ENCODE measurements around the gene MGAT4D. TPM values are rescaled to one million over a fixed set of nuclear protein-coding genes. Genes with fewer than 3 reads are reported as not detected.
"Not testable (repeated sequence)": the region's sequence is repeated elsewhere in the genome, so short reads cannot be mapped to it uniquely, and the experiment has no call there.

MGAT4D gene
- total RNA-seq, 1 experiment from 2014 or later, result not detected

DNA sequence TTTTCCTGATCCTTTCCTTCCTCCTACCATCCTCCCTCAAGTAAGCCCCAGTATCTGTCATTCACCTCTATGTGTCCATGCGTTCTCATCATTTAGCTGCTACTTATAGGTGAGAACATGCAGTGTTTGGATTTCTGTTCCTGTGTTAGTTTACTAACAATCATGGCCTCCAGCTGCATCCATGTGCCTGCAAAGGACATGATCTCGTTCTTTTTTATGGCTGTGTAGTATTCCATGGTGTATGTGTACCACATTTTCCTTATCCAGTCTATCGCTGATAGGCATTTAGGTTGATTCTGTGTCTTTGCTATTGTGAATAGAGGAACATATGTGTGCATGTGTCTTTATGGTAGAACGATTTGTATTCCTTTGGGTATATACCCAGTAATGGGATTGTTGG, 53.7 kb downstream of the MGAT4D start:
- DNase-seq (ENCODE audit: low read depth, low spot score); POLR2A ChIA-PET; H3K9ac ChIP-seq (ENCODE audit: low read length); intact Hi-C loops (cut with micrococcal nuclease); H3K79me2 ChIP-seq (ENCODE audit: insufficient read depth, low read length); H3K27ac ChIP-seq (ENCODE audit: low read depth, low read length); H3K36me3 ChIP-seq (ENCODE audit: control insufficient read depth in 1 of 2, insufficient read depth in 2 of 2, low read length in 2 of 2); H3K4me3 ChIP-seq (replicated peaks in 1 of 2; ENCODE audit: low read depth in 1 of 2, low read length in 2 of 2); RAD21 ChIA-PET (ENCODE audit: low non-redundant PET in 1 of 2, low total read pairs in 2 of 2, uncharacterized antibody in 2 of 2, unreplicated experiment in 2 of 2); ATAC-seq; H3K4me1 ChIP-seq (ENCODE audit: control insufficient read depth in 1 of 2, insufficient read depth in 2 of 2, low read length in 2 of 2); H3K4me2 ChIP-seq (ENCODE audit: low read length); H3K9me2 ChIP-seq (ENCODE audit: insufficient read depth); H4K20me1 ChIP-seq (ENCODE audit: insufficient read depth); CTCF ChIA-PET; H2AFZ ChIP-seq (ENCODE audit: low read depth, low read length, poor library complexity, severe bottlenecking); BruUV-seq (replicated peaks); H3K27me3 ChIP-seq (ENCODE audit: insufficient read depth, low read length); H3K9me3 ChIP-seq (ENCODE audit: control insufficient read depth in 1 of 2, insufficient read depth in 1 of 2, low read depth in 1 of 2, low read length in 2 of 2): not testable (repeated sequence)

DNA sequence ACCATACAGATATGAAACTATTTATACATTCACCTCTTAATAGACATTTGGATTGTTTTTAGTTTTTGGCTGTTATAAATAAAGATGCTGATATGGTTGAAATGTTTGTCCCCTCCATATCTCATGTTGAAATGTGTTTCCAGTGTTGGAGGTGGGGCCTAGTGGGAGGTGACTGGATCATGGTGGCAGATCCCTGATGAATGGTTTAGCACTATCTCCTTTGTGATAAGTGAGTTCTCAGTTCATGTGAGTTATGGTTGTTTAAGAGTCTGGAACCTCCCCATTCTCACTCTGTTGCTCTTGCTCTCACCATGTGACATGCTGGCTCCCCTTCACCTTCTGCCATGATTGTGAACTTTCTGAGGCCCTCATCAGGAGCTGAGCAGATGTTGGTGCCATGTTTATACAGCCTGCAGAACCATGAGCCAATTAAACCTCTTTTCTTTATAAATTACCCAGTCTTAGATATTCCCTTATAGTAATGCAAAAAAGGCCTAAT, 58.4 kb downstream of the MGAT4D start:
- Histone ChIP-seq H3K4me1 (ENCODE audit: control insufficient read depth in 1 of 2, insufficient read depth in 2 of 2, low read length in 2 of 2) (no peaks in the 10 kb centered on the region), H3K9me3 (ENCODE audit: control insufficient read depth in 1 of 2, insufficient read depth in 1 of 2, low read depth in 1 of 2, low read length in 2 of 2) (no peaks in the 10 kb centered on the region), H3K9me2 (ENCODE audit: insufficient read depth) (0 out of 2 replicates have a peak, but pooled peaks cover 3% of the 10 kb centered on the region), H3K27ac (ENCODE audit: low read depth, low read length) (no peak overlapping the region), H3K79me2 (ENCODE audit: insufficient read depth, low read length) (no peaks in the 10 kb centered on the region), H4K20me1 (ENCODE audit: insufficient read depth) (no peaks in the 10 kb centered on the region), H3K9ac (ENCODE audit: low read length) (no peak overlapping the region), H3K27me3 (ENCODE audit: insufficient read depth, low read length) (no peaks in the 10 kb centered on the region), H3K36me3 (ENCODE audit: control insufficient read depth in 1 of 2, insufficient read depth in 2 of 2, low read length in 2 of 2) (no peaks in the 10 kb centered on the region), H3K4me2 (ENCODE audit: low read length) (no peak overlapping the region), H3K4me3 (replicated peaks in 1 of 2; ENCODE audit: low read depth in 1 of 2, low read length in 2 of 2) (no peak overlapping the region), H2AFZ (ENCODE audit: low read depth, low read length, poor library complexity, severe bottlenecking) (no peak overlapping the region)
- intact Hi-C loops (cut with micrococcal nuclease), result no loop called here
- POLR2A ChIA-PET, result no interaction called here
- CTCF ChIA-PET, result no interaction called here
- no peak for DNase-seq (ENCODE audit: low read depth, low spot score)
- TF ChIP-seq RAD21 (IDR thresholded peaks at IDR 0.05; ENCODE audit: low read depth), result no peak
- TF ChIP-seq FOSL1 (IDR thresholded peaks at IDR 0.05; ENCODE audit: low read depth), result no peak
- TF ChIP-seq YY1 (IDR thresholded peaks at IDR 0.05; ENCODE audit: extremely low read depth, insufficient replicate concordance, low read depth, low read length), result no peak
- TF ChIP-seq POLR2AphosphoS5 (IDR thresholded peaks at IDR 0.05; ENCODE audit: low read depth, low read length), result no peak
- no peak for TF ChIP-seq SIN3A (IDR thresholded peaks at IDR 0.05; ENCODE audit: low read depth)
- TF ChIP-seq JUND (IDR thresholded peaks at IDR 0.05), result no peak
- TF ChIP-seq POLR2A (IDR thresholded peaks at IDR 0.05; ENCODE audit: borderline replicate concordance, extremely low read depth, insufficient read depth, insufficient read length), result no peak
- TF ChIP-seq SP1 (IDR thresholded peaks at IDR 0.05; ENCODE audit: low read depth), result no peak
- TF ChIP-seq EZH2phosphoT487 (IDR thresholded peaks at IDR 0.05; ENCODE audit: borderline replicate concordance), result no peak
- TF ChIP-seq ZFX (IDR thresholded peaks at IDR 0.05), result no peak
- TF ChIP-seq TCF7L2 (IDR thresholded peaks at IDR 0.05; ENCODE audit: borderline replicate concordance, extremely low read depth, insufficient read depth, insufficient read length), result no peak
- TF ChIP-seq CEBPB (IDR thresholded peaks at IDR 0.05; ENCODE audit: low read depth), result no peak
- TF ChIP-seq ELF1 (IDR thresholded peaks at IDR 0.05; ENCODE audit: borderline replicate concordance, low read depth), result no peak
- TF ChIP-seq, protein P1, sequence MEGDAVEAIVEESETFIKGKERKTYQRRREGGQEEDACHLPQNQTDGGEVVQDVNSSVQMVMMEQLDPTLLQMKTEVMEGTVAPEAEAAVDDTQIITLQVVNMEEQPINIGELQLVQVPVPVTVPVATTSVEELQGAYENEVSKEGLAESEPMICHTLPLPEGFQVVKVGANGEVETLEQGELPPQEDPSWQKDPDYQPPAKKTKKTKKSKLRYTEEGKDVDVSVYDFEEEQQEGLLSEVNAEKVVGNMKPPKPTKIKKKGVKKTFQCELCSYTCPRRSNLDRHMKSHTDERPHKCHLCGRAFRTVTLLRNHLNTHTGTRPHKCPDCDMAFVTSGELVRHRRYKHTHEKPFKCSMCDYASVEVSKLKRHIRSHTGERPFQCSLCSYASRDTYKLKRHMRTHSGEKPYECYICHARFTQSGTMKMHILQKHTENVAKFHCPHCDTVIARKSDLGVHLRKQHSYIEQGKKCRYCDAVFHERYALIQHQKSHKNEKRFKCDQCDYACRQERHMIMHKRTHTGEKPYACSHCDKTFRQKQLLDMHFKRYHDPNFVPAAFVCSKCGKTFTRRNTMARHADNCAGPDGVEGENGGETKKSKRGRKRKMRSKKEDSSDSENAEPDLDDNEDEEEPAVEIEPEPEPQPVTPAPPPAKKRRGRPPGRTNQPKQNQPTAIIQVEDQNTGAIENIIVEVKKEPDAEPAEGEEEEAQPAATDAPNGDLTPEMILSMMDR (IDR thresholded peaks at IDR 0.05 in 2 of 3, conservative IDR thresholded peaks at IDR 0.05 in 1 of 3; ENCODE audit: borderline replicate concordance in 1 of 3, insufficient read depth in 1 of 3, low read depth in 2 of 3, low read length in 2 of 3), result no peak
- no TSS peak for BruUV-seq (replicated peaks)
- RAD21 ChIA-PET (ENCODE audit: low non-redundant PET in 1 of 2, low total read pairs in 2 of 2, uncharacterized antibody in 2 of 2, unreplicated experiment in 2 of 2), result no interaction called here
- no peak for ATAC-seq

Data from HCT116 (cell line).